Nephron progenitor cell (in vitro differentiated cells): ENCODE results near the gene RHEBL1.

Experiments used
- DNase-seq: peaks from one replicate; pipeline ENCODE4 v3.0.0; 2021
- H3K27ac Mint-ChIP-seq: 2 replicates; pipeline ENCODE4 v1.8.0; 2021; ENCODE audit warnings: mild to moderate bottlenecking, moderate library complexity, mixed read lengths
- H3K27me3 Mint-ChIP-seq: 2 replicates; pipeline ENCODE4 v1.8.0; 2021; ENCODE audit warnings: mild to moderate bottlenecking, low read depth, mixed read lengths; ENCODE audit not compliant: poor library complexity
- H3K36me3 Mint-ChIP-seq: 2 replicates; pipeline ENCODE4 v1.8.0; 2021; ENCODE audit warnings: low read depth, mixed read lengths
- H3K4me1 Mint-ChIP-seq: 2 replicates; pipeline ENCODE4 v1.8.0; 2021; ENCODE audit warnings: mixed read lengths
- H3K4me3 Mint-ChIP-seq: 2 replicates; pipeline ENCODE4 v1.8.0; 2021; ENCODE audit warnings: mild to moderate bottlenecking, moderate library complexity, mixed read lengths
- H3K9me3 Mint-ChIP-seq: 2 replicates; pipeline ENCODE4 v1.8.0; 2021; ENCODE audit warnings: mild to moderate bottlenecking, moderate library complexity, mixed read lengths
- CTCF ChIP-seq: fragments of 200-600 bp; sonication (generic); IDR thresholded peaks from 2 replicates; pipeline ENCODE4 v1.5.0; 2021; ENCODE audit warnings: antibody characterized with exemption

RHEBL1 gene

GRCh38 chr12:49038291-49038955 is 31.4 kb downstream of the RHEBL1 start:
- Mint-ChIP-seq H3K27ac (peak overlapping the region; percentile 16), H3K27me3 (peaks cover 3% of the 10 kb centered on the region)
- TF ChIP-seq CTCF, result no peak

GRCh38 chr12:49037947-49038237 is 31.9 kb downstream of the RHEBL1 start:
- Mint-ChIP-seq H3K9me3 (no peaks in the 10 kb centered on the region), H3K4me1 (no peaks in the 10 kb centered on the region), H3K27me3 (peaks cover 3% of the 10 kb centered on the region), H3K27ac (peak overlapping the region; percentile 16), H3K4me3 (no peak overlapping the region), H3K36me3 (peaks cover 48% of the 10 kb centered on the region)
- no peak for TF ChIP-seq CTCF
- DNase-seq, result no peak

More at GRCh38 chr12:49038291-49038955, 31.4 kb downstream of the RHEBL1 start:
- H3K4me1 Mint-ChIP-seq, result no peaks in the 10 kb centered on the region
- no peak for DNase-seq
- no peak overlapping the region for H3K4me3 Mint-ChIP-seq
- no peaks in the 10 kb centered on the region for H3K9me3 Mint-ChIP-seq
- peaks cover 54% of the 10 kb centered on the region for H3K36me3 Mint-ChIP-seq

GRCh38 chr12:49037111-49037946 is 32.5 kb downstream of the RHEBL1 start:
- H3K9me3 Mint-ChIP-seq, result no peaks in the 10 kb centered on the region
- no peak for DNase-seq
- H3K4me1 Mint-ChIP-seq, result no peaks in the 10 kb centered on the region
- peaks cover 1% of the 10 kb centered on the region for H3K27me3 Mint-ChIP-seq
- H3K36me3 Mint-ChIP-seq, result peaks cover 43% of the 10 kb centered on the region
- H3K27ac Mint-ChIP-seq, result no peak overlapping the region
- no peak for TF ChIP-seq CTCF
- no peak overlapping the region for H3K4me3 Mint-ChIP-seq

- Mint-ChIP-seq H3K27me3 (no peaks in the 10 kb centered on the region), H3K27ac (no peak overlapping the region), H3K4me3 (no peak overlapping the region), H3K4me1 (no peaks in the 10 kb centered on the region), H3K36me3 (peaks cover 44% of the 10 kb centered on the region), H3K9me3 (no peaks in the 10 kb centered on the region)
- DNase-seq, result no peak
- TF ChIP-seq CTCF, result no peak
These were observed 33.8 kb downstream of the RHEBL1 start for GRCh38 chr12:49036029-49036428.

GRCh38 chr12:49034286-49034622 is 35.5 kb downstream of the RHEBL1 start:
- no peak overlapping the region for H3K4me3 Mint-ChIP-seq
- H3K27me3 Mint-ChIP-seq, result no peaks in the 10 kb centered on the region
- H3K9me3 Mint-ChIP-seq, result no peaks in the 10 kb centered on the region
- no peaks in the 10 kb centered on the region for H3K4me1 Mint-ChIP-seq
- no peak overlapping the region for H3K27ac Mint-ChIP-seq
- TF ChIP-seq CTCF, result no peak
- peaks cover 45% of the 10 kb centered on the region for H3K36me3 Mint-ChIP-seq
- DNase-seq, result no peak
